Pancreas (tissue), 10 donors: ENCODE data around the gene STPG1. TPM values are rescaled to one million over a fixed set of nuclear protein-coding genes. Genes with fewer than 3 reads are reported as not detected.
A peak's percentile ranks its signal among the peaks of the same experiment; 100 is the strongest.

Source experiments
- ATAC-seq, 4 donors: fragments of 200-7000 bp; cut with Tn5 transposase; one replicate each; pipeline versions ENCODE4 v1.8.0 to v1.9.1; 2020; ENCODE audit warnings: mild to moderate bottlenecking in 4 of 4, moderate library complexity in 4 of 4
- DNase-seq, 6 donors: peaks; one replicate each; pipeline ENCODE4 v3.0.0-alpha.2; 2020
- FAIRE-seq: peaks from 2 replicates; lab custom pipeline; 2012; peaks lifted over from hg19 to GRCh38; lab: Jason Lieb, UNC
- H3K27ac ChIP-seq, 4 donors: fragments of 200-600 bp; sonication (generic); 1 replicate in 3 of 4; 2 replicates in 1 of 4; pipeline versions ENCODE4 v1.5.0 to v1.8.0; 2020
- H3K27me3 ChIP-seq, 4 donors: fragments of 200-600 bp; one replicate each; pipeline ENCODE4 v1.8.0; 2021
- H3K36me3 ChIP-seq, 3 donors: fragments of 200-600 bp; sonication (generic) in 1 of 3; one replicate each; pipeline versions ENCODE4 v1.5.0 to v1.8.0; 2020 to 2021
- H3K4me1 ChIP-seq, 3 donors: fragments of 200-600 bp; one replicate each; pipeline ENCODE4 v1.8.0; 2021
- H3K4me3 ChIP-seq, 4 donors: fragments of 200-600 bp; sonication (generic) in 2 of 4; one replicate each; pipeline versions ENCODE4 v1.5.0 to v1.8.0; 2020 to 2021
- H3K9me3 ChIP-seq, 4 donors: fragments of 200-600 bp; one replicate each; pipeline ENCODE4 v1.8.0; 2021
- WGBS, 2 donors: extraction: QIAGEN DNeasy Blood & Tissue Kit; methylation state at CpG; one replicate each; pipeline ENCODE4 v1.1.7; 2013; 5-methylcytosine and 5-hydroxymethylcytosine counted together
- intact Hi-C, 3 donors: fragments of 100-400 bp; cut with DNase I; formaldehyde crosslinking; loops; one replicate each; pipeline versions ENCODE4 v1.11.1 to v1.14.2; 2022
- polyA plus RNA-seq, 2 donors: library from polyadenylated mRNA; stranded (reverse); fragments of 200-250 nt; gene quantifications; one replicate each; pipeline ENCODE4 v1.2.3, GENCODE V29; 2013
- total RNA-seq, 6 donors: library from RNA; stranded (reverse); fragmentation: NEBNext Ultra II Directional in 4 of 6; extraction: Animal tissue kit (Norgen Biotek cat#: 25700) in 4 of 6; gene quantifications; one replicate each; pipeline versions ENCODE4 v1.2.1 to v1.2.4, GENCODE V29; 2021 to 2023
- TF ChIP-seq, protein P1 (sequence below), 4 donors: fragments of 200-600 bp; sonication (generic) in 3 of 4; IDR thresholded peaks; one replicate each; pipeline versions ENCODE4 v1.5.0 to v1.8.0; 2021; ENCODE audit warnings: antibody characterized with exemption in 4 of 4
- donor health status: healthy with polysubstance abuse.
- donor health status: DM: no; HTN: no; CAD: no; lungs with moderate emphysema.
- donor health status: DM: no; HTN: no; CAD: no.
- donor health status: control.
- donor health status: control.
- donor health status: Bipolar disorder and iron deficiency.
- donor health status: DM: yes; HTN: yes; CAD: no.
- donor health status: DM: no; HTN: no; CAD: no.
- donor health status: DM: no; HTN: no; CAD: no.
- donor health status: DM: yes; HTN: yes; CAD: no.

STPG1 gene
- total and polyA plus RNA-seq, 8 donors: 2.7 to 6.3 (median 3.5) TPM

DNA sequence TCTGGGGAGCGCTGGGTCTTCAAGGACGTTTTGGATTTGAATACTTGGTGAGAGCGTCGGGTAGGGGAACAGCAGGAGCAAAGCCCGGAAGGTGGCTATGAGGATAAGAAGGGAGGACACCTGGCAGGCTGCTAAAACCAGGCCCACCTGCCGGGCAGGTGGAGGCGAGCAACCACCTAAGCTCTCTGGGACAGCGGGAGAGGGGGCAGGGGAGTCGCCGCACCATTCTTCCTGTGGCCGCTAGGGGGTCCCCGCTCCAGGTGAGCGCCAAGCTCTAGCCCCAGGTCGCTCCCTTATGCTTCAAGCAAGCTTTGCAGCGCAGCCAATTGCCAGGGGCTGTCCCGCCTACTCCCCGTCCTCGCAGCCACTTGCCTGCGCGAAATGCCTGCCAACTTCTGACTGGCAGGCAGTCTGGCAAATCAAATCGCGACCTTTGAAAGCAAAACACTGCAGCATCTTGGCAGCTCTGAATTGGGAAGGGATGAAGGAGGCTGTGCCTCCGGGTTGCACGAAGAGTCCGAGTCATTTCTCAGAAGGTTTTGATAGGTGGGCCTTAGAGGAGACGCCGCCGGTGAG lies 1.8 kb upstream of the STPG1 start, which contains the start of gene NIPAL3:
Gene NIPAL3 (plus strand): TSS at position 469 of the 576 bp plus-strand sequence. CDS start 3,746 bp downstream, outside the sequence.
- peak within 1 kb of the TSS; percentile 64 to 84 (median 74) for H3K27ac ChIP-seq
- ATAC-seq (peak; percentile 85 to 93 (median 89)), DNase-seq (peak; percentile 93 to 99 (median 99)), FAIRE-seq (peak; percentile 20)
- H3K36me3 ChIP-seq: peaks cover 0 to 11% (median 0%) of the 10 kb centered on the region in 3 donors
- WGBS, 2 donors: 1 to 2% methylated on average over 28 of the region's 28 CpGs
- peaks cover 18 to 41% (median 36%) of the 10 kb centered on the region in 3 donors for H3K4me1 ChIP-seq
- intact Hi-C loops: loop anchor here in 1 of 3 donors (10.0 kb wide), 1 partner anchor 219 kb away; no protein-coding TSS in a partner anchor
- TF ChIP-seq, protein P1, sequence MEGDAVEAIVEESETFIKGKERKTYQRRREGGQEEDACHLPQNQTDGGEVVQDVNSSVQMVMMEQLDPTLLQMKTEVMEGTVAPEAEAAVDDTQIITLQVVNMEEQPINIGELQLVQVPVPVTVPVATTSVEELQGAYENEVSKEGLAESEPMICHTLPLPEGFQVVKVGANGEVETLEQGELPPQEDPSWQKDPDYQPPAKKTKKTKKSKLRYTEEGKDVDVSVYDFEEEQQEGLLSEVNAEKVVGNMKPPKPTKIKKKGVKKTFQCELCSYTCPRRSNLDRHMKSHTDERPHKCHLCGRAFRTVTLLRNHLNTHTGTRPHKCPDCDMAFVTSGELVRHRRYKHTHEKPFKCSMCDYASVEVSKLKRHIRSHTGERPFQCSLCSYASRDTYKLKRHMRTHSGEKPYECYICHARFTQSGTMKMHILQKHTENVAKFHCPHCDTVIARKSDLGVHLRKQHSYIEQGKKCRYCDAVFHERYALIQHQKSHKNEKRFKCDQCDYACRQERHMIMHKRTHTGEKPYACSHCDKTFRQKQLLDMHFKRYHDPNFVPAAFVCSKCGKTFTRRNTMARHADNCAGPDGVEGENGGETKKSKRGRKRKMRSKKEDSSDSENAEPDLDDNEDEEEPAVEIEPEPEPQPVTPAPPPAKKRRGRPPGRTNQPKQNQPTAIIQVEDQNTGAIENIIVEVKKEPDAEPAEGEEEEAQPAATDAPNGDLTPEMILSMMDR (IDR thresholded peaks at IDR 0.05): peak; percentile 85 to 93 (median 92)
- no peaks in the 10 kb centered on the region for H3K27me3 ChIP-seq
- peak within 1 kb of the TSS; percentile 44 to 77 (median 54) for H3K4me3 ChIP-seq
- H3K9me3 ChIP-seq: no peaks in the 10 kb centered on the region

DNA sequence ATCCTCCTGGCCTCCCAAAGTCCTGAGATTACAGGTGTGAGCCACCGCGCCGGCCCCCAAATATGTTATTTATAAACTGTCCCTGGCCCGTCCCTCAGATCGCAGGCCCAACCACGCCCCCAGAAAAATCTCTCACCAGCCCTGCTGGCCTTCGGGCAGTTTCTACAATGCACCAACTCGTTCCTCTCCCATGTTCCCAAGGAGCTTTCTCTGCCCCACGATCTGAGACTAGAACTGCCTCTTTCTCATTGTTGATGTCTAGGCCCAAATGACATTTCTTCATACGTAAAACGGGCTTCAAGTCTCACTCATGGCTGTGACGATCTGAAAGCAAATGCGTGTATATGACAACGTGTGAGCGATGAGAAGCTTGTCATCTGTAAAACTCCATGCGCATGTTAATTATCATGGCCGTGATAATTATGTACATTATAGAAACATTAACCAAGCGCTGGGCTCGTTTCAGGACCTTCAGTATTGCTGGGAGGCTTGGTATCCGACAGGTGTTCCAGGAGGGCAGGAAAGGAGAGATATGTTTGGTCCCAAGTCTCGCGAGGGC lies 1.3 kb upstream of the STPG1 start:
- DNase-seq: peak in 3 of 6 donors; percentile 29 to 49 (median 36)
- no peaks in the 10 kb centered on the region for H3K27me3 ChIP-seq
- peak overlapping the region in 3 of 4 donors; percentile 44 to 77 (median 47) for H3K4me3 ChIP-seq
- H3K9me3 ChIP-seq: no peaks in the 10 kb centered on the region
- peaks cover 0 to 5% (median 0%) of the 10 kb centered on the region in 3 donors for H3K36me3 ChIP-seq
- 27 to 35% methylated on average over 22 of the region's 22 CpGs for WGBS, 2 donors
- no peak for FAIRE-seq
- H3K4me1 ChIP-seq: peaks cover 18 to 41% (median 36%) of the 10 kb centered on the region in 3 donors
- TF ChIP-seq, protein P1 (IDR thresholded peaks at IDR 0.05): no peak
- H3K27ac ChIP-seq: peak overlapping the region; percentile 64 to 84 (median 74)
- intact Hi-C loops: loop anchor here in 1 of 3 donors (10.0 kb wide), 1 partner anchor 220 kb away; no protein-coding TSS in a partner anchor
- peak in 2 of 4 donors; percentile 1 to 46 for ATAC-seq

DNA sequence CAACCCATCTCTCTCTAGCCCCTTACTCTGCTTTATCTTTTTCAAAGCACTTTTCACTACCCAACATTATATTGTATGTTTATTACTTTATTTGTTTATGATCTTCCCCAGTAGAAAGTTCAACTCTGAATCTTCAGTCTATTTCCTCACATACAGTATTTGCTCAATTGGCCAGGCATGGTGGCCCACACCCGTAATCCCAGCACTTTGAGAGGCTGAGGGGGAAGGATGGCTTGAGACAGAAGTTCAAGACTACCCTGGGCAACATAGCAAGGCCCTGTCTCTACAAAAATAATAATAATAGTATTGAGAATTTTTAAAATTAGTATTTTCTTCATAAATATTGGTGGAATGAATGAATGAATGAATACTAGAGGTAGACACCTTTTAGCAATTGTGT lies 1.2 kb downstream of the STPG1 start:
- DNase-seq: no peak
- H3K4me1 ChIP-seq: peaks cover 12 to 26% (median 24%) of the 10 kb centered on the region in 3 donors
- no peak overlapping the region for H3K27ac ChIP-seq
- no peak for ATAC-seq
- intact Hi-C loops: loop anchor here in 1 of 3 donors (10.0 kb wide), 1 partner anchor 222 kb away; no protein-coding TSS in a partner anchor
- H3K4me3 ChIP-seq: peak overlapping the region in 1 of 4 donors; percentile 79
- H3K9me3 ChIP-seq: no peaks in the 10 kb centered on the region
- H3K27me3 ChIP-seq: no peaks in the 10 kb centered on the region
- WGBS, 2 donors: 89 to 95% methylated on average over 1 of the region's 1 CpG
- no peak for FAIRE-seq
- no peaks in the 10 kb centered on the region for H3K36me3 ChIP-seq
- TF ChIP-seq, protein P1 (IDR thresholded peaks at IDR 0.05): no peak

- Histone ChIP-seq H3K27ac (no peak overlapping the region), H3K4me1 (peaks cover 11 to 23% (median 20%) of the 10 kb centered on the region in 3 donors), H3K4me3 (no peak overlapping the region), H3K27me3 (no peaks in the 10 kb centered on the region), H3K36me3 (no peaks in the 10 kb centered on the region), H3K9me3 (no peaks in the 10 kb centered on the region)
- FAIRE-seq: no peak
- no peak for DNase-seq
- WGBS, 2 donors: 71 to 83% methylated on average over 6 of the region's 6 CpGs
- no peak for ATAC-seq
- intact Hi-C loops: loop anchor here in 1 of 3 donors (10.0 kb wide), 1 partner anchor 223 kb away; no protein-coding TSS in a partner anchor
- TF ChIP-seq, protein P1 (IDR thresholded peaks at IDR 0.05): no peak
These were observed 1.6 kb downstream of the STPG1 start for GRCh38 chr1:24411963-24412362.
